ENCODE results near the gene SH2D1B.

- no peak for TF ChIP-seq POLR2A (IDR thresholded peaks at IDR 0.05)
- TF ChIP-seq, protein P1, sequence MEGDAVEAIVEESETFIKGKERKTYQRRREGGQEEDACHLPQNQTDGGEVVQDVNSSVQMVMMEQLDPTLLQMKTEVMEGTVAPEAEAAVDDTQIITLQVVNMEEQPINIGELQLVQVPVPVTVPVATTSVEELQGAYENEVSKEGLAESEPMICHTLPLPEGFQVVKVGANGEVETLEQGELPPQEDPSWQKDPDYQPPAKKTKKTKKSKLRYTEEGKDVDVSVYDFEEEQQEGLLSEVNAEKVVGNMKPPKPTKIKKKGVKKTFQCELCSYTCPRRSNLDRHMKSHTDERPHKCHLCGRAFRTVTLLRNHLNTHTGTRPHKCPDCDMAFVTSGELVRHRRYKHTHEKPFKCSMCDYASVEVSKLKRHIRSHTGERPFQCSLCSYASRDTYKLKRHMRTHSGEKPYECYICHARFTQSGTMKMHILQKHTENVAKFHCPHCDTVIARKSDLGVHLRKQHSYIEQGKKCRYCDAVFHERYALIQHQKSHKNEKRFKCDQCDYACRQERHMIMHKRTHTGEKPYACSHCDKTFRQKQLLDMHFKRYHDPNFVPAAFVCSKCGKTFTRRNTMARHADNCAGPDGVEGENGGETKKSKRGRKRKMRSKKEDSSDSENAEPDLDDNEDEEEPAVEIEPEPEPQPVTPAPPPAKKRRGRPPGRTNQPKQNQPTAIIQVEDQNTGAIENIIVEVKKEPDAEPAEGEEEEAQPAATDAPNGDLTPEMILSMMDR (IDR thresholded peaks at IDR 0.05) = no peak
Observed at GRCh38 chr1:162458236-162458635, 46.3 kb upstream of the SH2D1B start.

All from body of pancreas (tissue), 4 donors.